NCI-H2171 treated with DMSO at 0.1 percent for 48 hours (cell line): ENCODE data around the gene PRRX2.
"Not testable (repeated sequence)": the region's sequence is repeated elsewhere in the genome, so short reads cannot be mapped to it uniquely, and the experiment has no call there.

Source experiments
- DNase-seq: peaks from one replicate; lab custom pipeline; 2025; lab: John Stamatoyannopoulos, UW

Gene PRRX2

GRCh38 chr9:129761293-129761900 is 96.0 kb downstream of the PRRX2 start:
- no peak for DNase-seq

GRCh38 chr9:129761901-129762369 is 96.5 kb downstream of the PRRX2 start:
- no peak for DNase-seq

- not testable (repeated sequence) for DNase-seq
Observed at GRCh38 chr9:129762370-129762984, 97.0 kb downstream of the PRRX2 start.

- DNase-seq, result no peak
Observed at GRCh38 chr9:129762985-129763926, 97.8 kb downstream of the PRRX2 start.

- DNase-seq, result no peak
Observed at GRCh38 chr9:129765764-129766317, 100.4 kb downstream of the PRRX2 start.

- DNase-seq, result no peak
Observed at GRCh38 chr9:129768486-129768885, 103.0 kb downstream of the PRRX2 start.

- DNase-seq, result no peak
Observed at GRCh38 chr9:129769669-129770068, 104.2 kb downstream of the PRRX2 start.

- DNase-seq, result no peak
Observed at GRCh38 chr9:129770741-129771140, 105.3 kb downstream of the PRRX2 start.
